Measurements from ENCODE around the gene TUBB4B. TPM values are rescaled to one million over a fixed set of nuclear protein-coding genes. Genes with fewer than 3 reads are reported as not detected.

The TUBB4B gene
- total and polyA plus RNA-seq, 7 donors, result 141 to 505 (median 196) TPM

DNA sequence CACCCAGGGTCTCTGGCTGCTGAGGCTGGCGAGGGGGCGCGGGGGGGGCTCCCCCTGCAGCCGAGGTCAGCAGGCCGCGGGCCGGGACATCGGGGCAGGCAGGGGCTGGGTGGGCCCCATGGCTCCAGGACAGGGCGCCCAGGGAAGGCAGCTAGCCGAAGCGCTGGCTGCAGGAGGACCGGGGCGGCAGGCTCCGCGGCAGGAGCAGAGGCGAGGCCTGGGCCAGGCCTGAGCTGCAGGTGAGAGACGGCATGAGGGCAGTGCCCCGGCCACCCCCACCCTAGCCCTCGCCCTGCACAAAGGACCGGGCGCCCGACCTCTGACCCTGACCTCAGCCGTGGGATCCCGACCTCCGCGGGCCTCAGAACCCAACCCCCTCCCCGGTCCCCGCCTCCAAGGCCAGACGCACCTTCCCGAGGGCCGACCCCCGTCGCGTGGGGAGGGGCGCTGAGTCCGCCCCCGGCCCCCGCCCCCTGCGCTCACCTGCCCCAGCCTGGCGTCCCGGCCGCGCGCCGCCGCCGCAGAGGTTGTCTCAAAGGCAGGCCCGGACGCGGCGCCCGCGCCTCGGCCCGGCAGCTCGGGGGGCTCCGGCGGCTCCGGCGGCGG is 19.5 kb upstream of the TUBB4B start:
- intact Hi-C loops (cut with DNase I), result loop anchor here (2.0 to 5.0 kb wide), 3 partner anchors 19 to 107 kb away; partner anchors contain the start of genes ANAPC2, DPP7, SSNA1 and TUBB4B
- no peak for TF ChIP-seq POLR2AphosphoS5 (IDR thresholded peaks at IDR 0.05)
- no peak for TF ChIP-seq POLR2A (IDR thresholded peaks at IDR 0.05)
- no peak for TF ChIP-seq EP300 (IDR thresholded peaks at IDR 0.05)
- TF ChIP-seq, protein P1, sequence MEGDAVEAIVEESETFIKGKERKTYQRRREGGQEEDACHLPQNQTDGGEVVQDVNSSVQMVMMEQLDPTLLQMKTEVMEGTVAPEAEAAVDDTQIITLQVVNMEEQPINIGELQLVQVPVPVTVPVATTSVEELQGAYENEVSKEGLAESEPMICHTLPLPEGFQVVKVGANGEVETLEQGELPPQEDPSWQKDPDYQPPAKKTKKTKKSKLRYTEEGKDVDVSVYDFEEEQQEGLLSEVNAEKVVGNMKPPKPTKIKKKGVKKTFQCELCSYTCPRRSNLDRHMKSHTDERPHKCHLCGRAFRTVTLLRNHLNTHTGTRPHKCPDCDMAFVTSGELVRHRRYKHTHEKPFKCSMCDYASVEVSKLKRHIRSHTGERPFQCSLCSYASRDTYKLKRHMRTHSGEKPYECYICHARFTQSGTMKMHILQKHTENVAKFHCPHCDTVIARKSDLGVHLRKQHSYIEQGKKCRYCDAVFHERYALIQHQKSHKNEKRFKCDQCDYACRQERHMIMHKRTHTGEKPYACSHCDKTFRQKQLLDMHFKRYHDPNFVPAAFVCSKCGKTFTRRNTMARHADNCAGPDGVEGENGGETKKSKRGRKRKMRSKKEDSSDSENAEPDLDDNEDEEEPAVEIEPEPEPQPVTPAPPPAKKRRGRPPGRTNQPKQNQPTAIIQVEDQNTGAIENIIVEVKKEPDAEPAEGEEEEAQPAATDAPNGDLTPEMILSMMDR (IDR thresholded peaks at IDR 0.05), result no peak
- Histone ChIP-seq H3K27ac (peak overlapping the region in 1 of 4 donors; percentile 31), H3K4me1 (peaks cover 0 to 31% (median 24%) of the 10 kb centered on the region in 4 donors), H3K4me3 (peak overlapping the region; percentile 37 to 65 (median 60)), H3K9me3 (no peaks in the 10 kb centered on the region), H3K27me3 (no peaks in the 10 kb centered on the region), H3K36me3 (no peaks in the 10 kb centered on the region)
- no peak for DNase-seq
- WGBS, 2 donors, result 4 to 8% methylated on average over 61 of the region's 61 CpGs

DNA sequence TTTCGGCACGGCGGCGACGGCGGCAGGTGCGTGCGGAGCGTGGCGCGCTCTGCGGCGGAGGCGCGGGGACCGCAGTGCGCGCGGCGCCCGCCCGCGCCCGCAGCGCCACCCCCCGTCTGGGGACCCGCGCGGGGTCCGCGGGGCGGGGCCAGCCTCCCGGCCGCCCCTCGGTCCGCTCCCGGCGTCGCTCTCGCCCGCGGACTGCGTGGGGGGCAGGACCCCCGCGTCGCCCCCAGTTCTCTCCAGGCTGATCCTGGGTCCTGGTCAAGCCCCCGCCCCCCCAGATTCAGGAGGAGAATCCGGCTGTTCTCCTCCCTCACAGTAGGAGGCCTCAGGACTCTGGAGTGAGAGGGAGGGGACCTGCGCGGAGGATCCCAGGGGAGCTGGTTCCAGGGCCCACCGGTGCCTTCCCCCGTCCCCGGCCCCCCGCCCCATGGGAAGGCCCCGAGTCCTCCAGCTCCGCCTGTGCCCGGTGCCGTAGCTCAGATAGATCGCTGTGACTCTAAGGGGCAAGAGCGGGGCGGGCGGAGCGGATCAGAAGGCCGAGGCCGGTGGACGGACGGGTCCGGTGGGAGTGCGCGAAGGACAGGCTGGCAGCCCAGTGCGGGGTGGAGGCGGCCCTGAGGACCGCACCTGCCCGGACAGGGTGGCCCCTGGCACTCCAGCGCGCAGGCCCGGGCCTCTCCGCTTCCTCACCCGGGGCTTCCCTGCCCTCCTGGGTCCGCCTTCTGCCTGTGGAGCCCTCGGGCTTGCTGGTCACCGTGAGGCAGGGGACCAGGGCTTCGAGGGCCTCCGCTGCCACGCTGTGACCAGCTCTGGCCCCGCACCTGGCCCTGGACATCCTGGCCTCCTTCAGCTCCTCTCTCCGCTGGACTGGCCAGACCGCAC is 18.7 kb upstream of the TUBB4B start, which contains the start of gene RNF208:
RNF208 (minus strand) TSS at position 51 of the 888 bp plus-strand sequence. CDS start 1,028 bp downstream, outside the sequence.
- Histone ChIP-seq H3K9me3 (no peaks in the 10 kb centered on the region), H3K36me3 (no peaks in the 10 kb centered on the region), H3K27ac (peak within 1 kb of the TSS; percentile 84 to 91 (median 88)), H3K27me3 (no peaks in the 10 kb centered on the region), H3K4me1 (peaks cover 0 to 30% (median 24%) of the 10 kb centered on the region in 4 donors), H3K4me3 (peak within 1 kb of the TSS; percentile 54 to 65 (median 60))
- 2 to 3% methylated on average over 88 of the region's 88 CpGs for WGBS, 2 donors
- no peak for DNase-seq
- no peak for TF ChIP-seq POLR2AphosphoS5 (IDR thresholded peaks at IDR 0.05)
- no peak for TF ChIP-seq POLR2A (IDR thresholded peaks at IDR 0.05)
- TF ChIP-seq, protein P1 (IDR thresholded peaks at IDR 0.05), result no peak
- TF ChIP-seq EP300 (IDR thresholded peaks at IDR 0.05), result no peak
- intact Hi-C loops (cut with DNase I), result loop anchor here (1.0 to 5.0 kb wide), 4 partner anchors 18 to 108 kb away; partner anchors contain the start of genes ANAPC2, DPP7, SSNA1 and TUBB4B

DNA sequence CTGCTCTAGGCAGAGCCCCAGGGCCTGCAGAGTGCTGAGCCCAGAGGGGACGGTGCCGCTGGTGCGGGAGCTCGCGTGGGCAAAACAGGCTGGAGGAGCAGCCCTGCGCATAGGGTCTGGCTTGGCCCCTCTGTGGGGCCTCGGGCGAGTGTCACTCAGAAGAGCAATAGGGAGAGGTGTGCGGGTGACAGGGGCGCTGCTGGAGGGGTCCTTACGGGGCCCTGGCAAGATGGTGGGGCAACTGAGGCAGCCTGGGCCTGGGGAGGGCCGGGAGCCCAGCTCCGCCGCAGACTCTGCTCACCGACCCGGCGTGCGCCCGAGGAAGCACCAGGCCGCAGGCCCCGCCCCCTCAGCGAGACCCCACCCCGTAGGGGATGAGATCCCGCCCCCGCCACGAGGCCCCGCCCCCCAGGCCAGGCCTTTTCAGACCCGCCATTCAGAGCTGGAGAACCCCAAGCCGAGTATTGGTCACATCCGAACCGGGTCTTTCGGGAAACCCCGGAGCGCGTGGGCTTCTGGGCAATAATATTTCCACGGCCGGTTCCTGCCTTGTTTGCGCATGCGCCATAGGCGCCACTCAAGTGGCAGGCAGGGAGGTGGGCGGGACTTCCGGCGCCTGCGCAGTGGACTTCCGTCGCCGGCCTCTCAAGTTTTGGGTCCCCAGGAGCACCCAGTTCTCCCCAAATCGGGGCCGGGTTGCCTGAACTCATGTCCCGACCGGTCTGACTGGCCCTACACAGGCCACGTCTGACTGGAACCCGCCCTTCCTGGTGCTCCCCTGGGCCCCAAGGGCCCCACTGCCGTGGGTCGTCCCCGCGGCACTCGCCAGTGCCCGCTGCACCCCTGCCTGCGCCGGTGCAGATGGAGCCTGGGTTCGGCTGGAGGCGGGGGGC is 17.8 kb upstream of the TUBB4B start:
- 1% methylated on average over 63 of the region's 63 CpGs for WGBS, 2 donors
- Histone ChIP-seq H3K27me3 (peaks cover under 1 to 4% (median 4%) of the 10 kb centered on the region in 3 donors), H3K27ac (peak overlapping the region; percentile 84 to 91 (median 88)), H3K36me3 (no peaks in the 10 kb centered on the region), H3K4me3 (peak overlapping the region; percentile 54 to 65 (median 60)), H3K9me3 (no peaks in the 10 kb centered on the region), H3K4me1 (peaks cover 0 to 31% (median 24%) of the 10 kb centered on the region in 4 donors)
- peak; percentile 99 for DNase-seq
- intact Hi-C loops (cut with DNase I), result loop anchor here (1.0 to 5.0 kb wide), 4 partner anchors 17 to 109 kb away; partner anchors contain the start of genes ANAPC2, DPP7, SSNA1 and TUBB4B
- TF ChIP-seq POLR2A (IDR thresholded peaks at IDR 0.05) (peak; percentile 15 to 19), EP300 (IDR thresholded peaks at IDR 0.05) (peak in 1 of 4 donors; percentile 64), POLR2AphosphoS5 (IDR thresholded peaks at IDR 0.05) (peak; percentile 50 to 78 (median 71))
- TF ChIP-seq, protein P1 (IDR thresholded peaks at IDR 0.05), result no peak
